ENCODE measurements around the gene RSPH3. TPM values are rescaled to one million over a fixed set of nuclear protein-coding genes. Genes with fewer than 3 reads are reported as not detected.

RSPH3 gene
- total and polyA plus RNA-seq, 4 donors: 4.4 to 16.8 (median 9.7) TPM

GRCh38 chr6:158934157-158934556 lies 65.8 kb downstream of the RSPH3 start:
- peaks cover 0 to 5% (median 0%) of the 10 kb centered on the region in 5 donors for H3K4me1 ChIP-seq (ENCODE audit: control insufficient read depth in 5 of 5, insufficient read depth in 5 of 5, low read length in 5 of 5)
- H3K9ac ChIP-seq (ENCODE audit: insufficient read depth in 1 of 2, low read length in 2 of 2): no peak overlapping the region
- H3K4me3 ChIP-seq: no peak overlapping the region
- H3K27me3 ChIP-seq (ENCODE audit: control insufficient read depth in 3 of 3, insufficient read depth in 3 of 3, low read length in 2 of 3): no peaks in the 10 kb centered on the region
- H3K36me3 ChIP-seq (ENCODE audit: control insufficient read depth in 4 of 4, insufficient read depth in 4 of 4, low read length in 4 of 4): no peaks in the 10 kb centered on the region
- DNase-seq (no peak), ATAC-seq (ENCODE audit: insufficient read depth, low FRiP score) (no peak)
- H3K27ac ChIP-seq (ENCODE audit: low read depth in 1 of 2, low read length in 1 of 2): no peak overlapping the region
- WGBS, 2 donors: 80% methylated on average over 5 of the region's 5 CpGs
- no peaks in the 10 kb centered on the region for H3K9me3 ChIP-seq (ENCODE audit: control insufficient read depth in 4 of 4, insufficient read depth in 3 of 4, low read length in 3 of 4)
- TF ChIP-seq, protein P1, sequence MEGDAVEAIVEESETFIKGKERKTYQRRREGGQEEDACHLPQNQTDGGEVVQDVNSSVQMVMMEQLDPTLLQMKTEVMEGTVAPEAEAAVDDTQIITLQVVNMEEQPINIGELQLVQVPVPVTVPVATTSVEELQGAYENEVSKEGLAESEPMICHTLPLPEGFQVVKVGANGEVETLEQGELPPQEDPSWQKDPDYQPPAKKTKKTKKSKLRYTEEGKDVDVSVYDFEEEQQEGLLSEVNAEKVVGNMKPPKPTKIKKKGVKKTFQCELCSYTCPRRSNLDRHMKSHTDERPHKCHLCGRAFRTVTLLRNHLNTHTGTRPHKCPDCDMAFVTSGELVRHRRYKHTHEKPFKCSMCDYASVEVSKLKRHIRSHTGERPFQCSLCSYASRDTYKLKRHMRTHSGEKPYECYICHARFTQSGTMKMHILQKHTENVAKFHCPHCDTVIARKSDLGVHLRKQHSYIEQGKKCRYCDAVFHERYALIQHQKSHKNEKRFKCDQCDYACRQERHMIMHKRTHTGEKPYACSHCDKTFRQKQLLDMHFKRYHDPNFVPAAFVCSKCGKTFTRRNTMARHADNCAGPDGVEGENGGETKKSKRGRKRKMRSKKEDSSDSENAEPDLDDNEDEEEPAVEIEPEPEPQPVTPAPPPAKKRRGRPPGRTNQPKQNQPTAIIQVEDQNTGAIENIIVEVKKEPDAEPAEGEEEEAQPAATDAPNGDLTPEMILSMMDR (IDR thresholded peaks at IDR 0.05; ENCODE audit: control extremely low read depth, extremely low read depth): no peak

GRCh38 chr6:158933079-158933595 lies 66.9 kb downstream of the RSPH3 start:
- Histone ChIP-seq H3K4me3 (no peak overlapping the region), H3K27me3 (ENCODE audit: control insufficient read depth in 3 of 3, insufficient read depth in 3 of 3, low read length in 2 of 3) (no peaks in the 10 kb centered on the region), H3K9ac (ENCODE audit: insufficient read depth in 1 of 2, low read length in 2 of 2) (no peak overlapping the region), H3K27ac (ENCODE audit: low read depth in 1 of 2, low read length in 1 of 2) (no peak overlapping the region), H3K9me3 (ENCODE audit: control insufficient read depth in 4 of 4, insufficient read depth in 3 of 4, low read length in 3 of 4) (no peaks in the 10 kb centered on the region), H3K4me1 (ENCODE audit: control insufficient read depth in 5 of 5, insufficient read depth in 5 of 5, low read length in 5 of 5) (no peaks in the 10 kb centered on the region), H3K36me3 (ENCODE audit: control insufficient read depth in 4 of 4, insufficient read depth in 4 of 4, low read length in 4 of 4) (no peaks in the 10 kb centered on the region)
- ATAC-seq (ENCODE audit: insufficient read depth, low FRiP score) (no peak), DNase-seq (no peak)
- 80 to 89% methylated on average over 4 of the region's 4 CpGs for WGBS, 2 donors
- TF ChIP-seq, protein P1 (IDR thresholded peaks at IDR 0.05; ENCODE audit: control extremely low read depth, extremely low read depth): no peak

GRCh38 chr6:158928068-158928467 lies 71.9 kb downstream of the RSPH3 start:
- Histone ChIP-seq H3K36me3 (ENCODE audit: control insufficient read depth in 4 of 4, insufficient read depth in 4 of 4, low read length in 4 of 4) (no peaks in the 10 kb centered on the region), H3K9ac (ENCODE audit: insufficient read depth in 1 of 2, low read length in 2 of 2) (no peak overlapping the region), H3K27me3 (ENCODE audit: control insufficient read depth in 3 of 3, insufficient read depth in 3 of 3, low read length in 2 of 3) (no peaks in the 10 kb centered on the region), H3K27ac (ENCODE audit: low read depth in 1 of 2, low read length in 1 of 2) (no peak overlapping the region), H3K4me1 (ENCODE audit: control insufficient read depth in 5 of 5, insufficient read depth in 5 of 5, low read length in 5 of 5) (no peaks in the 10 kb centered on the region), H3K9me3 (ENCODE audit: control insufficient read depth in 4 of 4, insufficient read depth in 3 of 4, low read length in 3 of 4) (no peaks in the 10 kb centered on the region), H3K4me3 (no peak overlapping the region)
- TF ChIP-seq, protein P1 (IDR thresholded peaks at IDR 0.05; ENCODE audit: control extremely low read depth, extremely low read depth): no peak
- DNase-seq (no peak), ATAC-seq (ENCODE audit: insufficient read depth, low FRiP score) (no peak)
- 86 to 100% methylated on average over 1 to 2 of the region's 2 CpGs for WGBS, 2 donors

GRCh38 chr6:158926414-158926813 lies 73.6 kb downstream of the RSPH3 start:
- Histone ChIP-seq H3K9me3 (ENCODE audit: control insufficient read depth in 4 of 4, insufficient read depth in 3 of 4, low read length in 3 of 4) (no peaks in the 10 kb centered on the region), H3K4me3 (no peak overlapping the region), H3K27me3 (ENCODE audit: control insufficient read depth in 3 of 3, insufficient read depth in 3 of 3, low read length in 2 of 3) (no peaks in the 10 kb centered on the region), H3K9ac (ENCODE audit: insufficient read depth in 1 of 2, low read length in 2 of 2) (no peak overlapping the region), H3K4me1 (ENCODE audit: control insufficient read depth in 5 of 5, insufficient read depth in 5 of 5, low read length in 5 of 5) (no peaks in the 10 kb centered on the region), H3K27ac (ENCODE audit: low read depth in 1 of 2, low read length in 1 of 2) (no peak overlapping the region), H3K36me3 (ENCODE audit: control insufficient read depth in 4 of 4, insufficient read depth in 4 of 4, low read length in 4 of 4) (no peaks in the 10 kb centered on the region)
- DNase-seq (no peak), ATAC-seq (ENCODE audit: insufficient read depth, low FRiP score) (no peak)
- 90 to 96% methylated on average over 6 of the region's 6 CpGs for WGBS, 2 donors
- TF ChIP-seq, protein P1 (IDR thresholded peaks at IDR 0.05; ENCODE audit: control extremely low read depth, extremely low read depth): no peak
